DOHH2 (cell line): ENCODE measurements around the gene CXorf58.

Experiments
- H3F3A ChIP-seq: fragments of 200-600 bp; sonication (generic), shearing (Covaris generic); 2 replicates; pipeline ENCODE4 v1.6.0; 2016; ENCODE audit warnings: antibody characterized with exemption, mild to moderate bottlenecking; ENCODE audit not compliant: control insufficient read depth, insufficient read depth
- H3K27ac ChIP-seq: fragments of 200-600 bp; sonication (generic); 2 replicates; pipeline ENCODE4 v1.5.1; 2014; ENCODE audit warnings: low read depth, mild to moderate bottlenecking, low read length, moderate library complexity
- H3K27me3 ChIP-seq: fragments of 200-600 bp; sonication (generic); 2 replicates; pipeline ENCODE4 v1.6.1; 2014; ENCODE audit warnings: mild to moderate bottlenecking, low read length, mixed read lengths; ENCODE audit not compliant: control insufficient read depth
- H3K36me3 ChIP-seq: fragments of 200-600 bp; sonication (generic); 2 replicates; pipeline ENCODE4 v1.6.1; 2014; ENCODE audit warnings: mild to moderate bottlenecking, low read length, moderate library complexity, mixed read lengths; ENCODE audit not compliant: control insufficient read depth
- H3K4me1 ChIP-seq: fragments of 200-600 bp; sonication (generic); 2 replicates; pipeline ENCODE4 v1.6.1; 2014; ENCODE audit warnings: mild to moderate bottlenecking, low read length, mixed read lengths; ENCODE audit not compliant: control insufficient read depth
- H3K4me2 ChIP-seq: fragments of 200-600 bp; sonication (generic); 2 replicates; pipeline ENCODE4 v1.6.0; 2014; ENCODE audit warnings: mild to moderate bottlenecking, low read length, moderate library complexity
- H3K4me3 ChIP-seq: fragments of 200-600 bp; sonication (generic); 2 replicates; pipeline ENCODE4 v1.5.1; 2014; ENCODE audit warnings: mild to moderate bottlenecking, low read length, mixed read lengths
- H3K79me2 ChIP-seq: fragments of 200-600 bp; sonication (generic); 2 replicates; pipeline ENCODE4 v1.6.1; 2014; ENCODE audit warnings: mild to moderate bottlenecking, low read length, mixed read lengths; ENCODE audit not compliant: control insufficient read depth
- H3K9me2 ChIP-seq: fragments of 200-600 bp; sonication (generic); replicated peaks from 2 replicates; pipeline ENCODE4 v1.6.1; 2014; ENCODE audit warnings: mild to moderate bottlenecking, low read length, mixed read lengths; ENCODE audit not compliant: control insufficient read depth
- H3K9me3 ChIP-seq: fragments of 200-600 bp; sonication (generic); 2 replicates; pipeline ENCODE4 v1.6.1; 2014; ENCODE audit warnings: antibody characterized with exemption, low read length, mixed read lengths; ENCODE audit not compliant: control insufficient read depth, insufficient read depth
- H4K20me1 ChIP-seq: fragments of 200-600 bp; sonication (generic); 2 replicates; pipeline ENCODE4 v1.6.0; 2014; ENCODE audit warnings: low read depth, mild to moderate bottlenecking, antibody characterized with exemption, low read length, moderate library complexity; ENCODE audit not compliant: control insufficient read depth, insufficient read depth
- CTCF ChIP-seq: fragments of 200-600 bp; sonication (generic); IDR thresholded peaks from one replicate; pipeline ENCODE4 v1.5.1; 2014; ENCODE audit warnings: antibody characterized with exemption, mild to moderate bottlenecking, low read depth, low read length; ENCODE audit not compliant: poor library complexity, severe bottlenecking
- EZH2phosphoT487 ChIP-seq: fragments of 200-600 bp; sonication (generic); IDR thresholded peaks from 2 replicates; pipeline ENCODE4 v1.6.1; 2017; ENCODE audit warnings: borderline replicate concordance, mild to moderate bottlenecking, antibody characterized with exemption, low read length, moderate library complexity, mixed read lengths

Gene CXorf58

GRCh38 chrX:23952391-23952790 lies 44.6 kb downstream of the CXorf58 start:
- Histone ChIP-seq H3K4me1 (peaks cover 18% of the 10 kb centered on the region), H4K20me1 (no peaks in the 10 kb centered on the region), H3K27ac (no peak overlapping the region), H3K79me2 (no peaks in the 10 kb centered on the region), H3F3A (no peaks in the 10 kb centered on the region), H3K27me3 (no peaks in the 10 kb centered on the region), H3K4me3 (no peak overlapping the region), H3K9me2 (no peaks in the 10 kb centered on the region), H3K36me3 (no peaks in the 10 kb centered on the region), H3K4me2 (no peak overlapping the region), H3K9me3 (no peaks in the 10 kb centered on the region)
- no peak for TF ChIP-seq EZH2phosphoT487
- TF ChIP-seq CTCF: no peak

- H3F3A ChIP-seq: no peaks in the 10 kb centered on the region
- TF ChIP-seq CTCF (no peak), EZH2phosphoT487 (no peak)
- peak overlapping the region; percentile 70 for H3K4me2 ChIP-seq
- peak overlapping the region; percentile 67 for H3K4me3 ChIP-seq
- no peaks in the 10 kb centered on the region for H3K9me2 ChIP-seq
- H3K79me2 ChIP-seq: no peaks in the 10 kb centered on the region
- no peaks in the 10 kb centered on the region for H3K9me3 ChIP-seq
- no peaks in the 10 kb centered on the region for H3K36me3 ChIP-seq
- no peaks in the 10 kb centered on the region for H4K20me1 ChIP-seq
- H3K4me1 ChIP-seq: peaks cover 18% of the 10 kb centered on the region
- no peaks in the 10 kb centered on the region for H3K27me3 ChIP-seq
- peak overlapping the region; percentile 3; the same call in 1 of the 2 replicates for H3K27ac ChIP-seq
Measured at GRCh38 chrX:23952984-23953907, 45.4 kb downstream of the CXorf58 start.

GRCh38 chrX:23953908-23954269 lies 46.1 kb downstream of the CXorf58 start:
- Histone ChIP-seq H3K4me2 (peak overlapping the region; percentile 70), H3K36me3 (no peaks in the 10 kb centered on the region), H3K4me3 (peak overlapping the region; percentile 67)

More at GRCh38 chrX:23953908-23954269, 46.1 kb downstream of the CXorf58 start:
- Histone ChIP-seq H3K9me3 (no peaks in the 10 kb centered on the region), H3K4me1 (peaks cover 18% of the 10 kb centered on the region), H3K79me2 (no peaks in the 10 kb centered on the region), H3K27me3 (no peaks in the 10 kb centered on the region), H3F3A (no peaks in the 10 kb centered on the region), H3K27ac (no peak overlapping the region), H4K20me1 (no peaks in the 10 kb centered on the region), H3K9me2 (no peaks in the 10 kb centered on the region)
- TF ChIP-seq EZH2phosphoT487 (no peak), CTCF (peak; percentile 24)
